ENCODE data around the gene GANAB.

DNA sequence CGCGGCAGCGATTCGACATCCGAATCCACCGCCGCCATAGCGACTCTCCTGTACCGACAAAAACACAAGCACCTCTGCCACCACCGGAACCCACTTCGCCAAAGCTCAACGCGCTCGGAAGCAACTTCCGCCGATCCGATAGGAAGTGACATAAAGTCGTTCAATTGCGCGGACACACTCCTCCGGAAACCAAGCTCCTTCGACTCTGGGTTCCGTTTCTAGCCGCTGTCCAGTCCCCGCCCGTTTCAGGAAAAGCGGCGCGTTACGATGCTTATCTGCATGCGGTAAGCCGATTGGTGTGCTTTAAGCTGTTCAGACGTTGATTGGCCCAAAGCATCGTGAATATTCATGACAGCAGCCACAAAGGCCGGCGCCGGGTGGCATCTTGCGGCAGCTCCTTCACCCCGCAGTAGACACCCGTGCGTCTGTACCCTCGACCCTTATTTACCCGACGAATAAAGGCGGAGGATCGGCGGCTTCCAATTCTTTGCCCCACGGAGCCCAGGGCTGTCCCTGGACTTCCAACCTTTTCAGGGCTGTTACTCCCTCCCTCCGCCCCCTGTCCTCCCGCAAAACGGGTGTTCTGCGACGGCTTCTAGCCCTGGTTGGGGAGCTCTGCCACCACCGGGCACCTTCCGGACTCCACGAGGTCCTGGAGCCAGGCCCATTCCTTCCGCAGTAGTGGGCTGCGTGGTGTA lies 54.8 kb downstream of the GANAB start, which contains the start of gene TUT1:
- TF ChIP-seq CTCF (conservative IDR thresholded peaks at IDR 0.05 in 1 of 2, IDR thresholded peaks at IDR 0.05 in 1 of 2; ENCODE audit: low read depth in 1 of 2, low read length in 2 of 2) (no peak), EZH2 (IDR thresholded peaks at IDR 0.05; ENCODE audit: low read length, missing control alignments) (no peak)

Measured in fibroblast of lung (primary cell).